ENCODE results near the gene VPS35L.
"Not testable (repeated sequence)": the region's sequence is repeated elsewhere in the genome, so short reads cannot be mapped to it uniquely, and the experiment has no call there.

VPS35L gene

DNA sequence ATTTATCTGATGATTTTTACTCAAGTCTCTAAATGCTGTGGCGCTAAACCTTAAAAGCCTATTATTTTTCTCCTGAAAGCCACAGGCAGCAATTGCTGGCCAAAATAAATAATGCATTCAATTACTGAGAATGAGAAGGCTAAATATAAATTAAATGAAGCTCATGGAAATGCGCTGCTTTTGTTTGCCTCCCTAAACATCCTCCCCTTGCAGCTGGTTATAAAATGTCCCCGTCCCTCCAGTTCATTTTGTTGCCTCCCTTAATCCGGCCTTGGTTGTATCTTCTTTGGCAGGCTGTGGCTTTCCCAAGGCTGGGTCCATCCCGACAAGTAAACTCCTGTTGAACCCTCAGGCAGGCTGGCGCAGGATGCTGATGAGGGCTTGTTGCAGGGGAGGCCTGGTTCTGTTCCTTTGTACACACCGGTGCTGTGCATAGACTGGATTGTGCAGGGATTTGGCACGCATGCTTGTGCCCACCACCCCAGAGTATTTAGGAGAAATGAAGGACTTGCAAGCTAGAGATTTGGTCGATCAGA lies 99.8 kb downstream of the VPS35L start:
- no peak for DNase-seq

GRCh38 chr16:19657831-19658230 lies 102.3 kb downstream of the VPS35L start:
- no peak for DNase-seq

DNA sequence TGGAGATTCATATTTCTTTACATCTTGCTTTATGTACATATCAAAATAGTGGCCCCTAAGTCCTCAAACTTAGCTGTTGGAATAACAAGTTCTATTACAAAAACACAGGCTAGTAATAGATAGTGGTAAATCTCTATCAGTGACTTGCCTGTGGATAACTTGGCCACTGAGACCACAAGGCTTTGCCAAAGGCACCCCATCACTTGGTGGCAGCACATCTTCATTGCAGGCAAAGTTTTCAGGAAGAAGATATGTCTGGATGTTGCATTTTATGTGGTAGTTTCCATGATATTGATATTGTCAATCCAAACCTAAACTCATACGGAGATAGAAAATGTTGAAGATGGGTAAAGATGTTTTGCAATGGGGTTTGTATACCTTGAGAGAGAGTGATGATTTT lies 104.1 kb downstream of the VPS35L start:
- DNase-seq, result no peak

DNA sequence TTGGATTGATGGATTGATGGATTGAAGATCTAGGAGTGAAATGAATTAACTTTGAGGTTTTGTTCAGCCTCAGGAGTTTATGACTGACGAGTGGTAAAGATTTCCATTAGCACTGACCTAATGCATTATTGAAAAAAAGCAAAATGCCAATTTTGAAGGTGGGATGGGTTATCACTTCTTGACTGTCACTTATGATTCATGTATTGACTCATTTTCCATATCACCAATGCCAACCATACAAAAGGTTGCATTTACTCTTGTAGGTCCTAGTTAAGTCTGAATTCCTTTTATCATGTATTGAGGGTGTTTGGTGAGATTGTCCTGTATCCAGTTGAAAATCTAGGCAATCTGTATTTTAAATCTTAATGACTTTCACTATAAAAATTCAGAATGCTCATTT lies 104.9 kb downstream of the VPS35L start:
- DNase-seq, result no peak

- DNase-seq, result no peak
Measured at GRCh38 chr16:19662351-19662750, 106.8 kb downstream of the VPS35L start.

DNA sequence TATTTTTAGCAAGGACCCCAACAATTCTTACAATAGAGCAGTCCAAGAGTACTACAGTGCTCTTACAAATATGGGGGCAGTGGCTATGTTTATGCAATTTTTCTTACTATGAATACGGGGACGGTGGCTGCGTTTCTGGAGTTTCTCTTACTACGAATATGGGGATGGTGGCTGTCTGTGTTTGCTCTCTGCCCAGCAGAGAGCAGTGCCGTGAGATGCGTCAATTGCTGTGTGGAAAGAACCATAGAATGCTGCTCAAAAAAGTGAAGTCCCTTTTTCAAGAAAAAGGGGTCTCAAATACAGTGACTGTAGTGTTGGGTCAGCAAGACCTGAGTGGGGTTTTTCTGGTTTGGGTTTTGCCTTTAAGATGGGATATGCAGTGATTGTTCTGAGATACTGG lies 108.7 kb downstream of the VPS35L start:
- DNase-seq, result no peak

DNA sequence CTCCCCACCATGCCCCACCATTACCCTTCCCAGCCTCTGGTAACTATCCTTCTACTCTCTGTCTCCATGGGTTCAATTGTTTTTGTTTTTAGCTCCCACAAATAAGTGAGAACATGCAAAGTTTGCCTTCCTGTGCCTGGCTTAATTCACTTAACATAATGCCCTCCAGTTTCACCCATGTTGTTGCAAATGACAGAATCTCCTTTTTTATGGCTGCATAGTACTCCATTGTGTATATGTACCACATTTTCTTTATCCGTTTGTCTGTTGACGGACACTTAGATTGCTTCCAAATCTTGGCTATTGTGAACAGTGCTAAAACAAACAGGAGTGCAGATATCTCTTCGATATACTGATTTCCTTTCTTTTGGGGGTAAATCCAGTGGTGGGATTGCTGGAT lies 109.8 kb downstream of the VPS35L start:
- DNase-seq, result not testable (repeated sequence)

- DNase-seq, result no peak
Measured at GRCh38 chr16:19666477-19666876, 111.0 kb downstream of the VPS35L start.

- DNase-seq, result no peak
Measured at GRCh38 chr16:19672378-19672777, 116.9 kb downstream of the VPS35L start.

- DNase-seq, result no peak
Measured at GRCh38 chr16:19674485-19674884, 119.0 kb downstream of the VPS35L start.

DNA sequence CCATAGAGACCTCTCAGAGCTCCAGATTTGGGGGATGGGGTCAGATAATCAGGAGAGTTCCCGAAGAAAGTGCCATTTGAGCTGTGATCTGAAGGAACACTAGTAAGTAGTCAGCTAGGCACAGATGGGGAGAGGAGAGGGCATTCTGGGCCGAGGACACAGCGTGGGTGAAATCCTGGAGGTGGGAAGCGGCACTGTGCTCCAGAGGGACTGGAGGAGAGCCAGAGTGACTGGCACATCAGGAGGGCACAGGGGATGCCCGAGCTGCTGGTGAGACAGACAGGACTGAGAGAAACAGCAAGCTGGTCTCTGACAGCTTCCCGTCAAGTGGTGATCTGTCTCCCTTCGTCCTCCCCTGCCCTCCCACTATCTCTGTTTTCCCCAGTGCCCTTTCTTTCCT lies 121.9 kb downstream of the VPS35L start:
- no peak for DNase-seq

- DNase-seq, result no peak
Measured at GRCh38 chr16:19678804-19679203, 123.3 kb downstream of the VPS35L start.

GRCh38 chr16:19679281-19679680 lies 123.8 kb downstream of the VPS35L start:
- DNase-seq, result not testable (repeated sequence)

DNA sequence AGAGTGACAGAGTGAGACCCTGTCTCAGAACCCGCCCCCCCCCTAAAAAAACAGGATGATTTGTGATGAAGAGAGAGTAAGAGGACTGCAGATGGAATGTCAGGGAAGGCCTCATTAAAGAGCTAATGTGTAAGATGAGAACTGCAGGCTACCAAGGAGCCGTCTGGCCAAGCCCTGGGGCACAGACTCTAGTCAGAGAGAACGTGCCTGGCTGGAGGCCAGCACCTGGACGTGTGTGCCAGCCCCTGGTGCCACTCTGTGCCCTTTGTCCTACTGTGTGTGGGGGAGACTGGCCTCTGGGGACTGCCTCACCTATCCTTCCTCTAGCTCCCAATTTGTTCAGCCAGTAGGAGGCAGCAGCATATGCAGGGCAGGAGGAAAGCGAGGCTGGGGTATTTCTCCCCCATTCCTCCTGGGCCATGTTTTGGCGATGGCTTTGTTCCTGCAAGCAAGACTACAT lies 125.4 kb downstream of the VPS35L start:
- no peak for DNase-seq

DNA sequence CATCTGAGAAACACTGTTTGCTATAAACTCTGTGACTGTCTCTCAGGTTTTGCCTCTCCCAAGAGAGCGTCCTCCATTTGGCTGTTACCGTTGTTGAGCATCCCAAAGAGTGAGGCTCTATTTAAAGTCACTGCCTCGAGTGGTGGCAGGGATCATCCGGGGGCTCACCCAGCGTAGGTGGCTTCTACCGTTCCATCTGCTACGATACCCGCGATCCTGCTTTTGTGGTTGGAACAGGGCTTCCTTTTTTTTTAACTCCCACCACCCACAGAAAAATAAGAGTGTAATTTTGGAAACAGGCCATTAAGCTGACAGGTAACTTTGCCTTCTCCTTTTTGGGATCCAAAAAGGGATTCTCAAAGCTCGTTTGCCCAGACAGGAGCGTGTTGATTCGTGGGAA lies 126.1 kb downstream of the VPS35L start:
- no peak for DNase-seq

- no peak for DNase-seq
Measured at GRCh38 chr16:19683453-19684236, 128.1 kb downstream of the VPS35L start.

- DNase-seq, result no peak
Measured at GRCh38 chr16:19685176-19685575, 129.7 kb downstream of the VPS35L start.

- no peak for DNase-seq
Measured at GRCh38 chr16:19687279-19687678, 131.8 kb downstream of the VPS35L start.

DNA sequence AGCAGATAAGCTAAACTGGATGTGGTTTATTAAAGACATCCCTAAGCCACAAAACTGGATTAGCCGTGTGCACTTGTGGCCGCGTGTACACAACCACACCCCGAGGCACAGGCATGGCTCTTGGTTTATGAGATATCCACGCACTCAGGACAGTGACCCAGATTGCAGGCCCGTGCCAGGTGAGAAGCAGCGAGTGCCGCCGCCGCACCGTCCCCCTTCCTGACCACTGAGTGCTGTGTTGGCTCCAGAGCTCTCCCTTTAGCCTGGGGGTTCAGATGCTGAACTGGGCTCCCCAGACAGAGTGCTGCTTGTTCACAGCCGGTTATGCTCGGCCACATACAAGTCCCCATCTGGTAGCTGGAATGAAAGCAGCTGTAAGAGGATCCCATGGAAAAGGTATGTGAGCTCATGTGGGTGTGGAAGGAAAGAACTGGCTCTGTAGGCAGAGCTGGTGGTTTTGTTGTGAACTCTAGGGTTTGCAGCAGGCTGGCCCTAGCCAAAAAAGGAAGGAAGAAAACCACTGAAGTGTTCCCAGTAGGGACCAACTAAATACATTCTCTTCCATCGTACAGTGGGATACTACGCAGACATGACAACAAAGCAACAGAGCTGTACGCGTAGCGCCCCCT lies 133.0 kb downstream of the VPS35L start:
- no peak for DNase-seq

DNA sequence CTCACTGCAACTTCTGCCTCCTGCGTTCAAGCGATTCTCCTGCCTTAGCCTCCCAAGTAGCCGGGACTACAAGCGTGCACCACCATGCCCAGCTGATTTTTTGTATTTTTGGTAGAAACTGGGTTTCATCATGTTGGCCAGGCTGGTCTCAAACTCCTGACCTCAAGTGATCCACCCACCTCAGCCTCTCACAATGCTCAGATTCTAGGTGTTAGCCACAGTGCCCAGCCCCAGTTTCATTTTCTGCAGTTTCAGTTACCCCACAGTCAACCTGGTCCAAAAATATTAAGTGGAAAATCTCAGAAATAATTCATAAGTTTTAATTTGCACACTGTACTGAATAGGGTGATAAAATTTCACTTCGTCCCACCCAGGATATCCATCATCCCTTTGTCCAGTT lies 133.8 kb downstream of the VPS35L start:
- no peak for DNase-seq

GRCh38 chr16:19690196-19690595 lies 134.7 kb downstream of the VPS35L start:
- DNase-seq, result no peak

DNA sequence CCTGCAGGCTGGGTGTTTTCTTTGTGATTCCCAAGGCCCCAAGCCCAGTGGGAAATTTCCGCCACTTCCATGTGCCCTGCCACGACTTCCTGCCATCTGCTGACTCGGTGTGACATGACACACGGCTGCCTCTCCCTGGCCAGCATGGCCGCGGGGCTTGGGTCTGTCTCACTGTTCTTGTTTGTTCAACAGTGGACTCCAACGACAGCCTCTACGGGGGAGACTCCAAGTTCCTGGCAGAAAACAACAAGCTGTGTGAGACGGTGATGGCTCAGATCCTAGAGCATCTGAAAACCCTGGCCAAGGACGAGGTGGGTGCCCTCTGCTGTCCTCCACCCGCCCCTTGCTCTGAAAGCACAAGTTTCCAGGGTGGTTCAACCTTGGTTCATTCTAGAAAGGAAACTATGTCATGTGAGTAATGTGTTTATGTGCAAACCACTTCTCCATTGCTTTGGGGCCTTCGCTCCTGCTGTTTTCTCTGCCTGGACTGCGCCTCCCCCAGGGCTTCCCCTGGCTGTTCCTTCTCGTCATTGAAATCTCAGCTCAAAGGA lies 135.7 kb downstream of the VPS35L start:
- DNase-seq, result no peak

DNA sequence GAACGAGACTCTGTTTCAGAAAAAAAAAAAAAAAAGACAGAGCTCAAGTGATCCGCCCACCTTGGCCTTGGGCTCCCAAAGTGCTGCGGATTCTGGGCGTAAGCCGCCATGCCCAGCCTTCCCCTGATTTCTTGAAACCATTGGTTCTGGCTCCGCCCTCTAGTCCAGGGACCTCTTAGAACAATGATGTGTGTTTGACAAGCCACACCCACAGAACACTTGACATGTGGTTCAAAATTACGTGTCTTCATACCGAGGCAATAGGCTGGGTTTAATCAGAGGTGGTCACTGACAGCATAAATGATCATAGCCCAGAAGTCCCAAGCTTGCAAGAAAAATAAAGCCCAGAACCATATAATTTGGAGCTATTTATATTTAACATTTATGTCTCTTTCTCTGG lies 139.5 kb downstream of the VPS35L start:
- no peak for DNase-seq

- peak; percentile 74 for DNase-seq
Measured at GRCh38 chr16:19696328-19696727, 140.8 kb downstream of the VPS35L start.

All from fibroblast of upper back skin (primary cell).